Panc1 (cell line): Measurements from ENCODE around the gene CAV1.

Experiments used
- CTCF ChIP-seq: fragments of 450-650 bp; IDR thresholded peaks from 2 replicates; pipeline ENCODE4 v1.5.1; 2017; ENCODE audit warnings: mild to moderate bottlenecking
- REST ChIP-seq, 2 experiments: IDR thresholded peaks; 2 replicates each; pipeline ENCODE4 v1.6.1; 2011 to 2012; ENCODE audit warnings: low read depth in 2 of 2, control low read depth in 1 of 2, low read length in 1 of 2, mild to moderate bottlenecking in 1 of 2, moderate library complexity in 1 of 2; ENCODE audit not compliant: insufficient read depth in 1 of 2
- TCF7L2 ChIP-seq: IDR thresholded peaks from 2 replicates; pipeline ENCODE4 v1.6.1; 2011; ENCODE audit warnings: mild to moderate bottlenecking, low read depth, low read length, inconsistent platforms

- TF ChIP-seq CTCF (no peak), REST (IDR thresholded peaks at IDR 0.05; ENCODE audit: insufficient read depth in 1 of 2, low read depth in 2 of 2, low read length in 1 of 2) (no peak), TCF7L2 (no peak)
These were observed 27.8 kb downstream of the CAV1 start for GRCh38 chr7:116552602-116553001.
